Measurements from ENCODE around the gene PGAP1. TPM values are rescaled to one million over a fixed set of nuclear protein-coding genes. Genes with fewer than 3 reads are reported as not detected.

PGAP1 gene
- total RNA-seq, 1 donor, result 14.7 TPM

GRCh38 chr2:196925051-196925767 lies 1.3 kb downstream of the PGAP1 start:
- peak overlapping the region; percentile 76 for H3K4me3 ChIP-seq (ENCODE audit: low read depth, low read length)
- no peak for DNase-seq (ENCODE audit: low read depth)
- no peak for TF ChIP-seq CTCF (IDR thresholded peaks at IDR 0.05; ENCODE audit: insufficient read depth, low read length)

- DNase-seq (ENCODE audit: low read depth), result no peak
- H3K4me3 ChIP-seq (ENCODE audit: low read depth, low read length), result no peak overlapping the region
- no peak for TF ChIP-seq CTCF (IDR thresholded peaks at IDR 0.05; ENCODE audit: insufficient read depth, low read length)
Measured at GRCh38 chr2:196924051-196924450, 2.5 kb downstream of the PGAP1 start.

GRCh38 chr2:196918927-196919326 lies 7.6 kb downstream of the PGAP1 start:
- no peak overlapping the region for H3K4me3 ChIP-seq (ENCODE audit: low read depth, low read length)
- TF ChIP-seq CTCF (IDR thresholded peaks at IDR 0.05; ENCODE audit: insufficient read depth, low read length), result no peak
- no peak for DNase-seq (ENCODE audit: low read depth)

GRCh38 chr2:196917802-196918201 lies 8.7 kb downstream of the PGAP1 start:
- no peak overlapping the region for H3K4me3 ChIP-seq (ENCODE audit: low read depth, low read length)
- DNase-seq (ENCODE audit: low read depth), result no peak
- no peak for TF ChIP-seq CTCF (IDR thresholded peaks at IDR 0.05; ENCODE audit: insufficient read depth, low read length)

- DNase-seq (ENCODE audit: low read depth), result no peak
- no peak for TF ChIP-seq CTCF (IDR thresholded peaks at IDR 0.05; ENCODE audit: insufficient read depth, low read length)
- H3K4me3 ChIP-seq (ENCODE audit: low read depth, low read length), result no peak overlapping the region
Measured at GRCh38 chr2:196915507-196916189, 10.9 kb downstream of the PGAP1 start.

GRCh38 chr2:196914867-196915460 lies 11.5 kb downstream of the PGAP1 start:
- H3K4me3 ChIP-seq (ENCODE audit: low read depth, low read length), result no peak overlapping the region
- no peak for TF ChIP-seq CTCF (IDR thresholded peaks at IDR 0.05; ENCODE audit: insufficient read depth, low read length)
- no peak for DNase-seq (ENCODE audit: low read depth)
